Large intestine (tissue), 3 donors: ENCODE measurements around the gene CDA. TPM values are rescaled to one million over a fixed set of nuclear protein-coding genes. Genes with fewer than 3 reads are reported as not detected.

Experiments used
- DNase-seq, 2 donors: peaks; one replicate each; pipeline versions ENCODE4 v3.0.0 to v3.0.0-alpha.2; 2013
- H3K27ac ChIP-seq: one replicate; pipeline ENCODE4 v1.5.1; 2013; ENCODE audit warnings: low read length
- H3K27me3 ChIP-seq: 2 replicates; pipeline ENCODE4 v1.6.1; 2013; ENCODE audit warnings: low read length; ENCODE audit not compliant: control insufficient read depth, insufficient read depth
- H3K36me3 ChIP-seq: 2 replicates; pipeline ENCODE4 v1.6.1; 2013; ENCODE audit warnings: low read length; ENCODE audit not compliant: control insufficient read depth, insufficient read depth
- H3K4me1 ChIP-seq: one replicate; pipeline ENCODE4 v1.6.1; 2013; ENCODE audit warnings: low read length; ENCODE audit not compliant: control insufficient read depth, insufficient read depth
- H3K4me3 ChIP-seq: one replicate; pipeline ENCODE4 v1.5.1; 2013; ENCODE audit warnings: low read length
- H3K9me3 ChIP-seq: one replicate; pipeline ENCODE4 v1.6.1; 2013; ENCODE audit warnings: mild to moderate bottlenecking, low read depth, low read length, moderate library complexity; ENCODE audit not compliant: control insufficient read depth
- WGBS: methylation state at CpG from one replicate; pipeline ENCODE4 v1.1.5; 2013; ENCODE audit warnings: low lambda C conversion rate; ENCODE audit not compliant: insufficient coverage; 5-methylcytosine and 5-hydroxymethylcytosine counted together
- polyA plus RNA-seq: library from polyadenylated mRNA; unstranded; fragments of 120-200 nt; gene quantifications from one replicate; pipeline ENCODE4 v1.2.1, GENCODE V29; 2013

The CDA gene
- polyA plus RNA-seq, 1 donor, result 0.64 TPM

DNA sequence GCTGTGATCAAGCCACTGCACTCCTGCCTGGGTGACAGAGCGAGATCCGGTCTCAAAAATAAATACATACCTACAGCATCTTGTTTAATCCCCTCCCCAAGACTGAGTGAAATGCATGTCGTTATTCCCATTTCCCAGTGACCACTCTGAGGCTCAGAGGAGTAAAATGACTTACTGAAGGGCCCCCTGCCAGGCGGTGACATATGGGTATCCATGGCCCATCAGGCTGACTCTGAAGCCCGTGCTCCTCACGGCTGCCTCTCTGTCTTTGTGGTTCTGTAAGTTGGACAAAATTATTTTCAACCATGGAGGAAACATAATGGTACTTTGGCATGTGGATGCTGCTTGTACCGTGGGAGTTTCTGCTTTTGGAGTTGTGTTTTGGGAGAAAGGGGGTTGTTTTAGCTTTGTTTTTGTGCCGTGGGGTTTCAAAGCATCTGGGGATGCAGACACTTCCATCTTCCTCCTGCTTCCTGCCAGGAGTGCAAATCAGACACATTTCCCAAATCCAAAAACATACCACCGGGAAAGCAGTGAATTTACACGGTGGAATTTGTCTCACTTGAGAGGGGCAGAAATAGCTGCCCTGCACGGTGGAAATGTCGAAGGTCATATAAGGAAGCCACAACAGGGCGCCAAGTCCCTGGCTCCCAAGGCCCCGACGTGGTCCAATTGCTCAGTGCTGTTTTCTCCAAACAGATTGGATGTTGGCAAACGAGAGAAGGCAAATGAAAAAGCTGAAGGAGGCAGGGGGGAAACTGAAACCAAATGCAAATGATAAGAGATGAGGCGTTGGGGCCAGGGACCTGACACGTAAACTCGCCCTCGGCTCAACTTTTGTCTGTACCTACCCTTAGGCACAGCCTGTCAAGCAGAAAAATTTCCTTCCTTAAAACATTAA lies 27.3 kb downstream of the CDA start:
- peak in 1 of 2 donors; percentile 16 for DNase-seq
- no peak overlapping the region for H3K4me3 ChIP-seq
- WGBS, result 7% methylated on average over 3 of the region's 20 CpGs
- no peak overlapping the region for H3K27ac ChIP-seq
- H3K4me1 ChIP-seq, result peaks cover 16% of the 10 kb centered on the region
- H3K36me3 ChIP-seq, result no peaks in the 10 kb centered on the region
- H3K27me3 ChIP-seq, result no peaks in the 10 kb centered on the region
- H3K9me3 ChIP-seq, result no peaks in the 10 kb centered on the region

DNA sequence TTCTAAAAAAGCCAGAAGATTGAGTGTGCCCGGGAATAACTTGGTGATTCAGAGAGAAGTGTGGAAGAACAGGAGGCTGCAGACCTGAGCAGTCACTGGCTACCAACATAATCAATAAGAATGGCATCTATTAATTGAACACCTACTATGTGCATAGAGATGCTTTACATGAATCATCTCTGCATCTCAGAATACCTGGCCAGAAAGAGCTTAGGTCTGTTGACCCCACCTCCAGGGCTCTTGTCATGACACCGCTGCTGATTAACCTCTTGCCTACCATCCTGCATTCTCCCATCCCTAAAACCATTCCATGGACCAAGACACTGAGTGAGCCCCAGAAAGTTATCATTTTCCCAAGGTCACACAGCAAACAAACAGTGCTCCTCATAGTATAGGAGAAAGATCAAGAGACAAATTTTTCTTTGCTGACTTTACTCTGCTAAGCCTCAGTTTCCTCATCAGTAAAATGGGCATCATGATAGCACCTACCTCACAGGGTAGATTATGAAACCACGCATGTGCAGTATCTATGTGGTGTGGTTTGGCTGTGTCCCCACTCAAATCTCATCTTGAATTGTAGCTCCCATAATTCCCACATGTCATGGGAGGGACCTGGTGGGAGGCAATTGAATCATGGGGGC lies 28.1 kb downstream of the CDA start:
- no peaks in the 10 kb centered on the region for H3K9me3 ChIP-seq

DNA sequence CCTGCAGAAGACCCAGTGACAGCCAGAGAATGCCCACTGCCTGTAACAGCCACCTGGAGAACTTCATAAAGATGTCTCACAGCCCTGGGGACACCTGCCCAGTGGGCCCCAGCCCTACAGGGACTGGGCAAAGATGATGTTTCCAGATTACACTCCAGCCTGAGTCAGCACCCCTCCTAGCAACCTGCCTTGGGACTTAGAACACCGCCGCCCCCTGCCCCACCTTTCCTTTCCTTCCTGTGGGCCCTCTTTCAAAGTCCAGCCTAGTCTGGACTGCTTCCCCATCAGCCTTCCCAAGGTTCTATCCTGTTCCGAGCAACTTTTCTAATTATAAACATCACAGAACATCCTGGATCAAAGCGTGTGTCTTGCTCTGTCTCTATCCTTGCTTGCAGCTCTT lies 29.7 kb downstream of the CDA start:
- no peaks in the 10 kb centered on the region for H3K9me3 ChIP-seq
- DNase-seq, result peak; percentile 17 to 19
- no peak overlapping the region for H3K4me3 ChIP-seq
- no peaks in the 10 kb centered on the region for H3K36me3 ChIP-seq
- no peak overlapping the region for H3K27ac ChIP-seq
- peaks cover 9% of the 10 kb centered on the region for H3K4me1 ChIP-seq
- no CpG with 5 or more reads among the region's 4 CpGs for WGBS
- H3K27me3 ChIP-seq, result no peaks in the 10 kb centered on the region

More for the DNA sequence above, 28.1 kb downstream of the CDA start:
- no peak overlapping the region for H3K4me3 ChIP-seq
- H3K36me3 ChIP-seq, result no peaks in the 10 kb centered on the region
- no peaks in the 10 kb centered on the region for H3K27me3 ChIP-seq
- no CpG with 5 or more reads among the region's 3 CpGs for WGBS
- DNase-seq, result no peak
- no peak overlapping the region for H3K27ac ChIP-seq
- H3K4me1 ChIP-seq, result peaks cover 16% of the 10 kb centered on the region

DNA sequence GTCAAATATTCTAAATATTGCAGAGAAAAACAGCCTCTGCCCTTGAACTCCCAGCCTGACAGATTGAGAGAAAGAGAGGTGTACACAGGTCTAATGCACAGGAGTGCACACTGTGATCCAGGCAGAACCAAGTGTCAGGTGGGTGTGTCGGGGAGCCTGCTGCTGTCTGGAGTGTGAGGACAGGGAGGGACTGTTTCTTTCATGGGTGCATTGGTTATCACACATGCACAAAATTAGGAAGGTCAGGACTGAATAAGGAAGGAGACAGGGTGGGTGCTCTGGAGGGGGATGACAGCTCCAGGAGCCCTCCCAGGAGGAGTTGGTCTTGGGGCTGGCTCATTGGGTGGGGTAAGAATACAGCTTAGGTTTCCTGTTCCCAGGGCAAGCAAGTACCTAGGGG lies 31.1 kb downstream of the CDA start:
- H3K27ac ChIP-seq, result no peak overlapping the region
- peaks cover 3% of the 10 kb centered on the region for H3K4me1 ChIP-seq
- no peaks in the 10 kb centered on the region for H3K27me3 ChIP-seq
- H3K36me3 ChIP-seq, result no peaks in the 10 kb centered on the region
- WGBS, result no CpG with 5 or more reads among the region's 1 CpG
- no peak for DNase-seq
- no peak overlapping the region for H3K4me3 ChIP-seq
- H3K9me3 ChIP-seq, result no peaks in the 10 kb centered on the region

DNA sequence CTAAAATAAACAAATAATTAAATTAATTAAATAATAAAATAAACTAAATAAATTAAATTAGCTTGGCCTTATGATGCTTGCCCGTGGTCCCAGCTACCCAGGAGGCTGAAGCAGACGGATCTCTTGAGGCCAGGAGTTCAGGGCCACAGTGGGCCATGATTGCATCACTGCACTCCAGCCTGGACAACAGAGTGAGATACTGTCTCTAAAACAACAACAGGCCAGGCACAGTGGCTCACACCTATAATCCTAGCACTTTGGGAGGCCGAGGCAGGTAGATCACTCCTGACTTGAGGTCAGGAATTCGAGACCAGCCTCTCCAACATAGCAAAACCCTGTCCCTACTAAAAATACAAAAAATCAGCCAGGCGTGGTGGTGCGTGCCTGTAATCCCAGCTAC lies 32.1 kb downstream of the CDA start:
- H3K4me3 ChIP-seq, result no peak overlapping the region
- WGBS, result no CpG with 5 or more reads among the region's 6 CpGs

DNA sequence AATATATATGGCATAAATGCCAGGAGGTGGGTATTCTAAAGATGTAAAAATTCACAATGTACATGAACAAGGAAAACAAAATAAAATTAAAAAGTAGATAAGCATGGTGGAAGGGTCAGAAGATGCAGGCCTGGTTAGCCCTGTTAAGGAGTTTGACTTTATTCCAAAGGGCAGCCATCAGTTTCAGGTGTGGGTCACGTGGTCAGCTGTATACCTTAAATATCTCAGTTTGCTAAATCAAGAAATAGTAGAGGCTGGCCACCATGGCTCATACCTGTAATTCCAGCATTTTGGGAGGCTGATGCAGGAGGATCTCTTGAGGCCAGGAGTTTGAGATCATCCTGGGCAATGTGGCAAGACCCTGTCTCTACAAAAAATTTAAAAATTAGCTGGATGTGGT lies 35.8 kb downstream of the CDA start:
- Histone ChIP-seq H3K36me3 (no peaks in the 10 kb centered on the region), H3K4me1 (no peaks in the 10 kb centered on the region), H3K9me3 (no peaks in the 10 kb centered on the region), H3K27ac (no peak overlapping the region), H3K27me3 (peaks cover 14% of the 10 kb centered on the region), H3K4me3 (no peak overlapping the region)
- no peak for DNase-seq
- WGBS, result no CpG with 5 or more reads among the region's 1 CpG

More for the DNA sequence above, 32.1 kb downstream of the CDA start:
- Histone ChIP-seq H3K27me3 (peaks cover 5% of the 10 kb centered on the region), H3K9me3 (no peaks in the 10 kb centered on the region), H3K36me3 (no peaks in the 10 kb centered on the region), H3K27ac (no peak overlapping the region), H3K4me1 (peaks cover 3% of the 10 kb centered on the region)
- DNase-seq, result no peak

DNA sequence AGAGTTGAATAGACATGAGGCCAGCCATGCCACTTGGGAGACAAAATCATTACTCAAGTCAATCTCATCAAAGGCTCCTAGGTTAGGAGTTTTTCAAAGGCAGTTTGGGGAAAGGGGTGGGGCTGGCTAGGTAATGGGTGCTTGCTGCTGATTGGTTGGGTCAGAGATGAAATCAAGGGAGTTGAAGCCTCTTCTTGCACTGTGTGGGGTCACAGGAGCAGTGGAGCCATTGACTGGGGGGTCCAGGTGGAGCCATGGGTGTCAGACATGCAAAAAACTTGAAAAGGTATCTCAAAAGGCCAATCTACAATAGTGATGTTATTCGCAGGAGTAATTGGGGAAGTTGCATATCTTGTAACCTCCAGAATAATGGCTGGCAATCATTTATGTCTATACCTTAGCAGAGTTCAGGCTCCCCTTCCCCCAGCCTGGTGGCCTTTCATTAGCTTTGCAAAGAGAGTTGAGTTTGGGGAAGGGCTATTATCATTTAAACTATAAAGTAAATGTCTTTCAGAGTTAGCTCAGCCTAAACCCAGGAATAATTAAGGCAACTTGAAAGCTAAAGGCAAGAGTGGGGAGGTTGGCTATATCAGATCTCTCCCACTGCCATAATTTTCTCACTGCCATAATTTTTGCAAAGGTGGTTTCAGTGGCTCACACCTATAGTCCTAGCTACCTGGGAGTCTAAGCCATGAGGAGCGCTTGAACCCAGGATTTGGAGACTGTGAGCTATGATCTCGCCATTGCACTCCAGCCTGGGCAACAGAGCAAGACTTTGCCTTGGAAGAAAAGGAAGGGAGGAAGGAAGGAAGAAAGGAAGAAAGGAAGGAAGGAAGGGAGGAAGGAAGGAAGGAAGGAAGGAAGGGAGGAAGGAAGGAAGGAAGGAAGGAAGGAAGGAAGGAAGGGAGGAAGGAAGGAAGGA lies 36.5 kb downstream of the CDA start:
- Histone ChIP-seq H3K27ac (no peak overlapping the region), H3K36me3 (no peaks in the 10 kb centered on the region), H3K4me3 (no peak overlapping the region), H3K4me1 (no peaks in the 10 kb centered on the region), H3K9me3 (no peaks in the 10 kb centered on the region), H3K27me3 (peaks cover 14% of the 10 kb centered on the region)
- DNase-seq, result no peak
- 20% methylated on average over 1 of the region's 3 CpGs for WGBS

DNA sequence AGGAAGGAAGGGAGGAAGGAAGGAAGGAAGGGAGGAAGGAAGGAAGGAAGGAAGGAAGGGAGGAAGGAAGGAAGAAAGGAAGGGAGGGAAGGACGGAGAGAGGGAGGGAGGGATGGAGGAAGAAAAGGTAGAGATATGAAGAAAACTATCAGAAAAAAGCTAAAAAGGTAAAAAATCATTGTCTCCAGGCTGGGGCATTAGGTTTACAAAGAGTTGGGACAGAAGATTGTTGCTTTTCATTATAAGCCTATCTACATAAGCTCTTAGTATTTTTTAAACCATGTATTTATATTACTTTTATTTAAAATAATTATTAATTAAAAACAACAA lies 37.2 kb downstream of the CDA start:
- H3K27me3 ChIP-seq, result peaks cover 16% of the 10 kb centered on the region
- H3K4me3 ChIP-seq, result no peak overlapping the region
- H3K36me3 ChIP-seq, result no peaks in the 10 kb centered on the region
- no peak overlapping the region for H3K27ac ChIP-seq
- no peaks in the 10 kb centered on the region for H3K4me1 ChIP-seq
- no peaks in the 10 kb centered on the region for H3K9me3 ChIP-seq
- DNase-seq, result no peak
- 64% methylated on average over 1 of the region's 1 CpG for WGBS

DNA sequence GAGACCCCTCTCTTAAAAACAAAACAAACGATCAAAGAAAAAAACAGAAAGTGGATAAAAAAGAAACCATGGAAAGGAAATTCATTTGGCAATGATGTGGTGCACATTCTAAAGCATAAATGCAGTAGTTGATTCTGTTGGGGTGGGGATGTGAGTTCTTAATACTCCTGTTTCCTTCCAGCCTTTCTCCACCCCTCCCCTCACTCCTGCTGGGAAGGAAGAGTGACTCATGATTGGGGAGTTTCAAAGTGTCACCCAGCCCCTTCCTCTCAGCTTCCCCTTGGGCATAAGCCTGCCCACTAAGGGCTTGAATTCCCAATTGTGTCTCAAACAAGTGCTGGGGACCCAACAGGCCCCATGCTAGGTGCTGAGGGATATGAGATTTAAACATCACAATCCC lies 37.6 kb downstream of the CDA start:
- H3K36me3 ChIP-seq, result no peaks in the 10 kb centered on the region
- no peaks in the 10 kb centered on the region for H3K4me1 ChIP-seq
- DNase-seq, result no peak
- 88% methylated on average over 1 of the region's 1 CpG for WGBS
- H3K9me3 ChIP-seq, result no peaks in the 10 kb centered on the region
- H3K27ac ChIP-seq, result no peak overlapping the region
- H3K4me3 ChIP-seq, result no peak overlapping the region
- peaks cover 17% of the 10 kb centered on the region for H3K27me3 ChIP-seq

DNA sequence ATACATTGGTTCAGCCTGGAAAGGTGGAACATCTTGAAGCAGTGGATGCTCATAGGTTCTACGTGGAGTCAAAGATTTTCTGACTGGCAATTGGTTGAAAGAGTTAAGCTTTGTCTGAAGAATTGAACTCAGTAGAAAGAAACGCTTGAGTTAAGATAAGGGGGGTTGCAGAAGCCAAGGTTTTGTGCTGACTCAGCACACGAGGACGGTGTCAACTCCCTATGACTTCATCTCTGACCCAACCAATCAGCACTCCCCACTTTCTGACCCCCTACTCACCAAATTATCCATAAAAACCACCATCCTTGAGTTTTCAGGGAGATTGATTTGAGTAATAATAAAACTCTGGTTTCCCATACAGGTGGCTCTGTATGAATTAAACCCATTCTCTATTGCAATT lies 41.8 kb downstream of the CDA start:
- Histone ChIP-seq H3K27ac (no peak overlapping the region), H3K27me3 (peaks cover 13% of the 10 kb centered on the region), H3K4me3 (no peak overlapping the region), H3K4me1 (peaks cover 13% of the 10 kb centered on the region), H3K36me3 (no peaks in the 10 kb centered on the region), H3K9me3 (no peaks in the 10 kb centered on the region)
- no peak for DNase-seq
- WGBS, result no CpG with 5 or more reads among the region's 4 CpGs
